KOPT-K1 (cell line): ENCODE data around the gene ASF1A.
A peak's percentile ranks its signal among the peaks of the same experiment; 100 is the strongest.

Experiments
- H3K27ac ChIP-seq: fragments of 200-600 bp; sonication (generic); 2 replicates; pipeline ENCODE4 v1.5.1; 2016; ENCODE audit warnings: antibody characterized with exemption, mild to moderate bottlenecking, low read depth, low read length; ENCODE audit not compliant: poor library complexity, severe bottlenecking
- H3K36me3 ChIP-seq: fragments of 200-600 bp; sonication (generic); 2 replicates; pipeline ENCODE4 v1.5.1; 2017; ENCODE audit warnings: antibody characterized with exemption, mild to moderate bottlenecking, low read length, moderate library complexity; ENCODE audit not compliant: insufficient read depth
- H3K9me3 ChIP-seq: fragments of 200-600 bp; sonication (generic); 2 replicates; pipeline ENCODE4 v1.5.1; 2017; ENCODE audit warnings: antibody characterized with exemption, low read length, mild to moderate bottlenecking; ENCODE audit not compliant: insufficient read depth, poor library complexity, severe bottlenecking

Gene ASF1A

DNA sequence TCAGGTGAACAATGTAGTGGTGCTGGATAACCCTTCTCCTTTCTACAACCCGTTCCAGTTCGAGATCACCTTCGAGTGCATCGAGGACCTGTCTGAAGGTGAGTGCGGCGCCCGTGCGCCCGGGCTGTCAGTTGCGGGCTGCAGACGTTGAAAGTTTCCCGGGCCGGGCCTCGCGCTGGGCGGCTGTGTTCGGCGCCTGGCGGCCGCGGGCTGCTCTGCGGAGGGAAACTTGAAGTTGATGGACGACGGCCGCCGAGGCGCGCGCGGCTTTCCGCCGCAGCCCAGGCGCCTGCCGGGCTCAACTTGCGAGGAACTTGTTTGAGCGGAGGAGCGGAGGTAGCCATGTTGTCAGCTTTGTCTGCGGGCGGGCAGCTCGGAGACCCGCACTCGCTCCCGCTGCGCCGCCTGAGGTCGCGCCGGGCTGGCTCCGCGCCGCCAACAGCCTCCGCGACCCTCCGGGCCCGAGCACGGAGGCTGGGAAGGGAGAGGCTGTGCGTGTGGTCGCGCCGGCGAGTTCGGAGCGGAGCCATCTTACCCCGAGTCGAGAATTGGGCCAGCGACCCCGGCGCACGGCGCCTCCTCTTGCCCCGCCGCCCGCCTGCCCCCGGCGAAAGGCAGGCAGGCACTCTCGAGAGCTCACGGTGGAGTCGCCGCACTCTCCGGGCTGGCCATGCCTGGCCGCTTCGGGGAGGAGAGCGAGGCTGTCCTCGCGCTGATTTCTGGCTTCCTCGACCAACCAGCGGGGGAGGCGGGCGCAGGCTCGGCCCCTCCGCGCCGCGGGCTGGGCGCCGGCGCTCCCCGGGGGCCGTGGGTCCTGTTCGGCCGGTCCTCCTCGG is 691 bp downstream of the ASF1A start:
- peaks cover 21% of the 10 kb centered on the region for H3K36me3 ChIP-seq
- H3K27ac ChIP-seq = peak overlapping the region; percentile 94
- H3K9me3 ChIP-seq = no peaks in the 10 kb centered on the region

DNA sequence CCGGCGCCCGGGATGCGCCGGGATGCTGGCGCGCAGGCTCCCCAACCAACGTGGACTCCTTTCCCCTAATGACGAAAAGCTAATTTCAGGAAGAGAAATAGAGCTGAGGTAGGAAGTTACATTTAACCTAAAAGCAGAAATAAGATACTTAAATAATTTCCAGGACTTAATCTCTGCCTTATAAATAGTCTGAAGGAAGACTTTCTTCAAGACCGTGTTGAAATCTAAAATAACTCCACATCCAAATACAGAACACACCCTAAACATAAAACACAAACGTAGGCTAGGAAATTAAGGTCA is 1.3 kb downstream of the ASF1A start:
- Histone ChIP-seq H3K36me3 (peaks cover 27% of the 10 kb centered on the region), H3K27ac (peak overlapping the region; percentile 94), H3K9me3 (no peaks in the 10 kb centered on the region)

DNA sequence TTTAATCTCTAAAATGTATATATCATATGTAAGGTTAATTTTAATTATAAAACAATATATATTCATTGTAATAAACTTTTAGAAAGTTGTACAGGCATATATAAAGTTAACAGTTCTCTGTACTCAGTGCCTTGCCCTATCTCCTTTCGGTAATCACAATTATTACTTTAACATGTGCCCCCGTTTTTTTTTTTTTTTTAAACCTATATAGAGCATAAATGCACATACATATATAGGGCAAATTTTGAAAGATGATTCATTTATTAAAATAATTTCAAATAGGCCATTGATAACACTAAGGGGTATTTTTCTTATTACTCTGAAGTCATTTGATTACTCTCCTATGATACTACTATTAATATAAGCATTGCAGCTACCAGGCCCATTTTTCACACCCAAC is 1.9 kb downstream of the ASF1A start:
- Histone ChIP-seq H3K9me3 (no peaks in the 10 kb centered on the region), H3K36me3 (peaks cover 33% of the 10 kb centered on the region), H3K27ac (peak overlapping the region; percentile 94)

DNA sequence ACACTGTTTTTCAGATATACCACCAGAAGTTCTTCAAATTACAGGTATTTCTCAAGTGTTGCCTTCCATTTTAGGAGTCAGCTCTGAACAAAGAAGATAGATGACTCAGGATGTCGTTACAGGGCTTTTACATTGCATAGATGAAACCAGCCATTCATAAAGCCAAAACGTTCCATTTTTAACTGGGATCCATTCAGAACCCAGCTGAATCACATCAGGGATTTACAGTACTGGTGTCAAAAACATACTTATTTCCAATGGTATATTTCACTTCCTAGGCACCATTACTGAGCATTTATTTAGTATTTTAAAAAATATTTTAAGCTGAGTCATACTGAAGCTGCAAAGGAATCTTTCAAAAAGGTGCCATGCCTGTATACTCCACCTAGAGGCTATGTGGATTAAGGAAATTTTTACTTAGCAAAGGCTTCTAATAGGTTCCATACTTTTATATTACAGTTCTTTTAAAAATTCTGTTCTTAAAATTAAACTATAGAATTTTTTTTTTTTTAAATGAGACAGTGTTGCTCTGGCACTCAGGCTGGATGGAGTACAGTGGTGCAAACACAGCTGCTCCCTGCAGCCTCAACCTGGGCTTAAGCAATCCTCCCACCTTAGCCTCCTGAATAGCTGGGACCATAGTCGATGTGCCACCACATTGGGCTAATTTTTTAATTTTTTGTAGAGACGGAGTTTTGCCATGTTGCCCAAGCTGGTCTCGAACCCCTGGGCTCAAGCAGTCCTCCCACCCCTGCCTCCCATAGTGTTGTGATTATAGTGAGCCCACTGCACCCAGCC is 2.6 kb downstream of the ASF1A start:
- Histone ChIP-seq H3K9me3 (no peaks in the 10 kb centered on the region), H3K27ac (peak overlapping the region; percentile 94), H3K36me3 (peaks cover 40% of the 10 kb centered on the region)

DNA sequence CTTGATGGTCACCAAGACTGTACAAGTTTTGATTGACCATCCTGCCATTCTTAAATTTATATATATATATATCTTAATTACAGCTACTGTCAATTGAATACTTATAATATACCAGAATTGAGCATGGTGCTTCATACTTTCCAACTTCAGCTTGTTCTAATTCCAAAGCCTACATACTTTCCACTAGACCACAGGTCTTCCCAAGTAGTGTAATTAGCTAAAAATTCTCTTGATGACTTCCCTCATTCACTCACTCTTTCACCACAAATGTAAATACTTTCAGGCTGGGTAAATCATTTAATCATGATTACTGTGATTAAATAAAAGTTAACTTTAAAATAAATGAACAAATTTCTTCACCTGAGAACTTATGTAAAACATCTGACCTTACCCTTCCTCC is 3.4 kb downstream of the ASF1A start:
- Histone ChIP-seq H3K36me3 (peaks cover 48% of the 10 kb centered on the region), H3K27ac (no peak overlapping the region), H3K9me3 (no peaks in the 10 kb centered on the region)

DNA sequence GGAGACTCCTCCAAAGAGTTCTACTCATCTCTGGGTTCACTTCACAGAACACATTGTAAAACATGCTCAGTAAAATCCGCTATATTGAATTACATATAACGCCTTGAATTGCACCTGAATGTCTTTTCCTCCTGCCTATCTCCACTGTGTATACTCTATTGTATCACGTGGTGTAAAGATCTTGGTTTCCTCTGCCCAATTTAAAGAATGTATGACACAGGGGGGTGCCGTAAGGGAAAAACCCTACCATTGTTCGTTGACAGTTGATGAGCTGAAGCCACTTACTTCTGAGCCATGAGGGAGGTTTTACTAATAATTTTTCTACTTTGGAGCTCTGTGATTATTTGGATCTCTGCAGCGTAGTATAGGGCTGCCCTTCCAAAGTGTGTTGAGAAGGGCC is 6.0 kb downstream of the ASF1A start:
- H3K27ac ChIP-seq = peak overlapping the region; percentile 48
- no peaks in the 10 kb centered on the region for H3K9me3 ChIP-seq
- H3K36me3 ChIP-seq = peaks cover 74% of the 10 kb centered on the region

DNA sequence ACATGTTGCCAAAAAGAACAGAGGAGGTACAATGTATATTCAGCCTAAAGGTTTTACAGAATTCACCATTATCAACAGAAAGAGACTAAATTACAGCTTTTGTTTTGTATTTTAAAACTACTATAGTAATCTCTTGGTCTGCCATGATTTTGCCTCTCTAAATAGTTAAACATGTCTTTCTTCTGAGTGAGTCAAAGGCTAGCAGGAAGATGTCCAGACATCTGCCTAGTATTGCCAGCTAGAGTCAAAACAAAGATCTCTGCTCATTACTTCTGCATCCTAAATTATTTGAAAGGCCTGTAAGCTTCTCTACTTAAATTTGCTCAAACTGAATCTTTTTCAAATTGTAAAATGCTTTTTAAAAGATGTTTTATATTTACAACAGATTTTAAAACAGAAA is 8.8 kb downstream of the ASF1A start:
- Histone ChIP-seq H3K9me3 (no peaks in the 10 kb centered on the region), H3K36me3 (peaks cover 98% of the 10 kb centered on the region), H3K27ac (no peak overlapping the region)

DNA sequence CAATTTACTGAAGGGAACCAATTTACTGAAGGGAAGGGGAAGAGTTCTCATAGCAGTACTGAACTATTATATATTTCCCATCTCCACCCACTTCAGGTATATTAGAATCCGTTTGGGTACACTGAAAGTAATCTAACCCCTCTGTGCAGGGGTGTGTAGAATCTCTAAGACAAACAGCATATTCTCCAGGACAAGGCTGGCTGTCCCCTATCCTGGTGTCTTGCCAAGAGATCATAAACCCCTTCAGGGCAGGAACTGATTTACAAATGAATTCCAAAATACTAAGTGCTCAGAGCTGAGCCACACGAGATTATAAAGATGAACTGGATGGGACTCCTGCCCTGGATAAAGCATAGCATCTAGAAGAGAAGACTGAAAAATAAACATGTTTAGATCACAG is 9.2 kb downstream of the ASF1A start:
- peaks cover 98% of the 10 kb centered on the region for H3K36me3 ChIP-seq
- H3K27ac ChIP-seq = no peak overlapping the region
- no peaks in the 10 kb centered on the region for H3K9me3 ChIP-seq

DNA sequence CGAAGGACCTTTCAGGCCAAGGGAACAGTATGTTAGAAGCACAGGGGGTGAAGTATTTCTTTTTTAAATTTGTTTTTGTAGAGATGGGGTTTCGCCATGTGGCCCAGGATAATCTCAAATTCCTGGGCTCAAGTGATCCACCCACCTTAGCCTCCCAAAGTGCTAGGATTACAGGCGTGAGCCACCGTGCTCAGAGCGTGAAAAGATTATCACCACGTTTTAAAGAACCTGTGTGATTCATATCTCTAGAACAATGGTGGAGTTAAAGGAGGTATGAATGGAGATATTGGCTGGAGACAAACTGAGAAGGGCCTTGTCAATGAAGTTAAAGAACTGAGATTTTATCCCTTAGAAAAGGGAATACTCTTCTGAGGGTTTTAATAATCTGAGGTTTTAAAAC is 9.7 kb downstream of the ASF1A start:
- Histone ChIP-seq H3K36me3 (peaks cover 100% of the 10 kb centered on the region), H3K9me3 (no peaks in the 10 kb centered on the region), H3K27ac (no peak overlapping the region)

DNA sequence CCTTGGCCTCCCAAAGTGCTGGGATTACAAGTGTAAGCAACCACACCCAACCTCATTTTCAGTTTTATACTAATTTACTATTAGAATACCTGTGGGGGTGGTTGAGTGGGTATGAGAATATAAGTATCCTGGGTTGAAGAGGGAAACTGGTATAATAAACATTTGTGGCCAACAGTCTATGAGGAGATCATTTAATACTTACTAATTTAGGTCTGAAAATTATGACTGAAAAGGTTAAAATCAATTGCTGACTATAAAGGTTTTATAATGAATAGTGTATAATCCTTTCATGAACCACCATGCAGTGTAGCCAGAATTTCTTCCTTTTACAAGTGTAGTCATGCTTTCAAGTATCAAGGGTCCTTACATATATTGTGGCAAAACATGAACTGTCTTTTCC is 11.1 kb downstream of the ASF1A start:
- peaks cover 100% of the 10 kb centered on the region for H3K36me3 ChIP-seq
- H3K9me3 ChIP-seq = no peaks in the 10 kb centered on the region
- H3K27ac ChIP-seq = no peak overlapping the region

DNA sequence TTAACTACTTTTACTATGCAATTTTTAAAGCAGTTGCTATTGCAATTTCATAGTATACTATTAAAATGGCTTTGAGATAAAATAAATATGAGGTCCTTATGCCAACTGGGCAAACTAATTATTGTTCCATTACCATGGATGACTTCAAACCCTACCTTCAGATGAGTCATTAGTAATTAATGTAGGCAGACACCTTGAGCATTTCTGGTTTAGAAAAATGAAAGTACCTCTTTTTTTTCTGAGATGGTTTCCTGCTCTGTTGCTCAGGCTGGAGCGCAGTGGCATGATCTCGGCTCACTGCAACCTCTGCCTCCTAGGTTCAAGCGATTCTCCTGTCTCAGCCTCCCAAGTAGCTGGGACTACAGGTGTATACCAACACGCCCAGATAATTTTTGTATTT is 11.9 kb downstream of the ASF1A start:
- no peak overlapping the region for H3K27ac ChIP-seq
- peaks cover 100% of the 10 kb centered on the region for H3K36me3 ChIP-seq
- no peaks in the 10 kb centered on the region for H3K9me3 ChIP-seq

DNA sequence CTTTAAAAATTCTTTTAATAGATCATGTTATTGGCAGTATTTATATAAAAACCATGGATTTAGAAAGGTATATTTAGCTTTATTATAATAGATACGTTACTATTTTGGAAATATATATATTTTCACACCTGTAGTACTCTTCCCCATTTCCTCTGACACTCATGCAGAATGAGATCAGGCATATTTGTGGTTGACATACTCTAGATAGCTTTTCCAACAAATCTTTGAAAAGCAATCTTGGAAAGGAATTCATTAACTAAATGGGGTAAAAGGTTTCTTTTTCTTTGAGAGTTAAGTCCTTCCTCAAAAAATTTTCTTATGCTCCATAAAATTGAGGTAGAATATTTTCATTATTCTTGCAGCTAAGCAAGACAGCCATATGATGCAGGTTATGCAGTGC is 14.5 kb downstream of the ASF1A start:
- Histone ChIP-seq H3K27ac (no peak overlapping the region), H3K9me3 (no peaks in the 10 kb centered on the region), H3K36me3 (peaks cover 100% of the 10 kb centered on the region)

DNA sequence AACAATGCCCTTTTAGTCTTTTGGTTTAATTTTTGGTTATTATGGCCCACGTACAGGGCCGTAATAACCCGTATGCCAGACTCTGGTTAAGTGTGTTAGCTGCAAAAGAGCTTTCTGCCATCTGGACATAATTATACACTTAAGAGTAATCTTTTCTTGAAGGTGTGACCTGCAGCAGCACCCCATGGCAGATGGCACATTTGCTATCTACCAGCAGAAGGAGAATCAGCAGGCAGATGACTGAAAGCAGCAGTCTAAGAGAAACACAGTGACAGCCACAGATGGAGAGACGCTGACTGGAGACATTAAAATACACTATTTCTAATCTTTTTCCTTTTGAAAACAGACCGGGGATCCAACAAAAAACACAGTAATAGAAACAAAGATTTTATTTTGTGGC is 18.7 kb downstream of the ASF1A start:
- Histone ChIP-seq H3K27ac (no peak overlapping the region), H3K9me3 (no peaks in the 10 kb centered on the region), H3K36me3 (peaks cover 96% of the 10 kb centered on the region)

DNA sequence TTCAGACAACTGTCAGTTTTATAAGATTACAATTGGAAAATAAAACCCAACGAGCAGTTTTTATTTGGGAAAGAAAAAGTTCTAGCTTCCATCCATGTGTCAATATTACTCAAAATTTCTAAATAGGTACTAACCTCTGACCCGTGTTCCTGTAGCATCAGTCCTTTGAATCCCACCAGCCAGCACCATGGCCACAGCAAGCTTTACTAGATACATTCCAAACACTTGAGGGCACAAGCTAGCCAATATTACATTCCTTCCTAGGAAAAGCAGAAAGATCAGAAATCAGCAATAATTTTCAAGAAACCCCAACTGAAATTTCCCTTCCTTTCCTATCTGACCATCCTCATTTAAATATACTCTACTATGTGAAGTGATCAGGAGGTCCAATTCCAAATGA is 19.2 kb downstream of the ASF1A start:
- no peak overlapping the region for H3K27ac ChIP-seq
- no peaks in the 10 kb centered on the region for H3K9me3 ChIP-seq
- H3K36me3 ChIP-seq = peaks cover 96% of the 10 kb centered on the region

DNA sequence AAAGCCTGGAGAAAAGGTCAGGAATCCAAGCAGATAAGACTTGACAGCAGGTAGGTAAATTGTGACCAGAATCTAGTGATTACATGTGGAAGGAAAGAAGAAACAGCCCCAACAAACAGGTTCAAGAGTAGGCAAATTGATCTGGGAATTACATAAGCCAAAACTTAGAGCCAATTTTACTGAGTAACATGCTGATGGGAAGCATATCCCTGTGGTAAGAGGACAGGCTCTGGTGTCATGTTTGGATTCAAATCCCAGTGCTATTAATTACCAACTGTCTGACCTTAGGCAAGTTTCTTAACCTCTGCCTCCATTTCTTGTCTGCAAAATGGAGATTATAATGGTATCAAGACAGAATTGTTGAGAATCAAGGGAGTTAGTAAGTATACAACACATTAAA is 20.6 kb downstream of the ASF1A start:
- Histone ChIP-seq H3K36me3 (peaks cover 96% of the 10 kb centered on the region), H3K27ac (no peak overlapping the region), H3K9me3 (no peaks in the 10 kb centered on the region)
